Esophagus muscularis mucosa (tissue), 4 donors: ENCODE measurements around the gene SLC19A3. TPM values are rescaled to one million over a fixed set of nuclear protein-coding genes. Genes with fewer than 3 reads are reported as not detected.

Source experiments
- DNase-seq: peaks from one replicate; pipeline ENCODE4 v3.0.0-alpha.2; 2017; ENCODE audit errors: extremely low spot score
- H3K27ac ChIP-seq, 4 donors: fragments of 200-600 bp; sonication (generic); replicated peaks in 1 of 4; 1 replicate in 3 of 4; 2 replicates in 1 of 4; pipeline ENCODE4 v1.5.1; 2016 to 2019; ENCODE audit warnings: mild to moderate bottlenecking in 1 of 4
- H3K27me3 ChIP-seq, 4 donors: fragments of 200-600 bp; sonication (generic); one replicate each; pipeline versions ENCODE4 v1.5.1 to v1.6.0; 2016 to 2019
- H3K36me3 ChIP-seq, 4 donors: fragments of 200-600 bp; sonication (generic); one replicate each; pipeline ENCODE4 v1.5.1; 2016 to 2019
- H3K4me1 ChIP-seq, 4 donors: fragments of 200-600 bp; sonication (generic); one replicate each; pipeline ENCODE4 v1.5.1; 2016 to 2019
- H3K4me3 ChIP-seq, 4 donors: fragments of 200-600 bp; sonication (generic); 1 replicate in 2 of 4; 2 replicates in 2 of 4; pipeline ENCODE4 v1.5.1; 2016 to 2019; ENCODE audit warnings: mild to moderate bottlenecking in 4 of 4, moderate library complexity in 1 of 4
- H3K9me3 ChIP-seq, 4 donors: fragments of 200-600 bp; sonication (generic); 1 replicate in 3 of 4; 2 replicates in 1 of 4; pipeline ENCODE4 v1.5.1; 2016 to 2019
- CTCF ChIP-seq, 3 experiments: fragments of 200-600 bp in 2 of 3; fragments of 450-650 bp in 1 of 3; sonication (generic) in 2 of 3; IDR thresholded peaks; one replicate each; pipeline ENCODE4 v1.5.1; 2017 to 2019; ENCODE audit warnings: antibody characterized with exemption in 3 of 3, mild to moderate bottlenecking in 2 of 3, moderate library complexity in 1 of 3
- EP300 ChIP-seq: sonication (generic); formaldehyde crosslinking; IDR thresholded peaks from one replicate; pipeline ENCODE4 v1.6.1; 2017; ENCODE audit warnings: antibody characterized with exemption
- POLR2A ChIP-seq: fragments of 450-650 bp; IDR thresholded peaks from one replicate; pipeline ENCODE4 v1.6.1; 2017; ENCODE audit warnings: antibody characterized with exemption, moderate library complexity, mild to moderate bottlenecking, low read depth
- POLR2AphosphoS5 ChIP-seq, 2 donors: sonication (generic); formaldehyde crosslinking; IDR thresholded peaks; one replicate each; pipeline ENCODE4 v1.6.1; 2017; ENCODE audit warnings: antibody characterized with exemption in 2 of 2
- WGBS: methylation state at CpG from one replicate; pipeline ENCODE4 v1.1.5; 2018; 5-methylcytosine and 5-hydroxymethylcytosine counted together
- intact Hi-C: fragments of 100-400 bp; cut with DNase I; formaldehyde crosslinking; loops from one replicate; pipeline ENCODE4 v1.15.1; 2023
- total RNA-seq, 4 donors: library from RNA; depleted of rRNA; stranded (reverse); fragments of >200 nt; gene quantifications; one replicate each; pipeline versions ENCODE4 v1.1.0 to v1.2.1, GENCODE V29; 2016

SLC19A3 gene
- total RNA-seq, 4 donors from 2014 or later, result 0.40 to 1.5 (median 0.69) TPM

GRCh38 chr2:227655454-227655853 lies 62.4 kb downstream of the SLC19A3 start:
- WGBS, result 30% methylated on average over 1 of the region's 1 CpG
- Histone ChIP-seq H3K4me1 (no peaks in the 10 kb centered on the region), H3K36me3 (no peaks in the 10 kb centered on the region), H3K4me3 (no peak overlapping the region), H3K27ac (peak overlapping the region in 1 of 4 donors; percentile 13), H3K27me3 (no peaks in the 10 kb centered on the region), H3K9me3 (no peaks in the 10 kb centered on the region)
- no peak for DNase-seq
- intact Hi-C loops, result loop anchor here (5.0 kb wide), 3 partner anchors 62 to 253 kb away; partner anchors contain the start of gene SLC19A3
- TF ChIP-seq POLR2AphosphoS5 (IDR thresholded peaks at IDR 0.05) (peak in 1 of 2 donors; percentile 41), POLR2A (no peak)

- 37% methylated on average over 1 of the region's 1 CpG for WGBS
- no peak for DNase-seq
- intact Hi-C loops, result no loop called here
- no peaks in the 10 kb centered on the region for H3K27me3 ChIP-seq
- no peaks in the 10 kb centered on the region for H3K36me3 ChIP-seq
- no peaks in the 10 kb centered on the region for H3K4me1 ChIP-seq
- no peaks in the 10 kb centered on the region for H3K9me3 ChIP-seq
- no peak for TF ChIP-seq POLR2AphosphoS5 (IDR thresholded peaks at IDR 0.05)
- TF ChIP-seq CTCF (IDR thresholded peaks at IDR 0.05), result no peak
- TF ChIP-seq EP300, result no peak
- TF ChIP-seq POLR2A, result no peak
- H3K4me3 ChIP-seq, result no peak overlapping the region
- H3K27ac ChIP-seq, result no peak overlapping the region
These were observed 63.4 kb downstream of the SLC19A3 start for GRCh38 chr2:227654426-227654825.

- H3K9me3 ChIP-seq, result no peaks in the 10 kb centered on the region
- no peak overlapping the region for H3K4me3 ChIP-seq
- no peaks in the 10 kb centered on the region for H3K27me3 ChIP-seq
- H3K27ac ChIP-seq, result no peak overlapping the region
- H3K4me1 ChIP-seq, result no peaks in the 10 kb centered on the region
- no peak for DNase-seq
- 52% methylated on average over 4 of the region's 4 CpGs for WGBS
- intact Hi-C loops, result no loop called here
- TF ChIP-seq CTCF (IDR thresholded peaks at IDR 0.05) (no peak), POLR2AphosphoS5 (IDR thresholded peaks at IDR 0.05) (no peak), POLR2A (no peak), EP300 (no peak)
- no peaks in the 10 kb centered on the region for H3K36me3 ChIP-seq
These were observed 64.4 kb downstream of the SLC19A3 start for GRCh38 chr2:227653419-227653818.

- no peak for DNase-seq
- intact Hi-C loops, result no loop called here
- WGBS, result 78% methylated on average over 5 of the region's 5 CpGs
These were observed 73.8 kb downstream of the SLC19A3 start for GRCh38 chr2:227643990-227644551.

GRCh38 chr2:227642656-227643055 lies 75.2 kb downstream of the SLC19A3 start:
- WGBS, result 14% methylated on average over 2 of the region's 2 CpGs
- H3K4me3 ChIP-seq, result no peak overlapping the region
- no peak for DNase-seq
- no peaks in the 10 kb centered on the region for H3K4me1 ChIP-seq
- H3K36me3 ChIP-seq, result no peaks in the 10 kb centered on the region
- no peaks in the 10 kb centered on the region for H3K27me3 ChIP-seq
- TF ChIP-seq POLR2AphosphoS5 (IDR thresholded peaks at IDR 0.05) (no peak), EP300 (no peak), POLR2A (no peak), CTCF (IDR thresholded peaks at IDR 0.05) (no peak)
- no peak overlapping the region for H3K27ac ChIP-seq
- intact Hi-C loops, result no loop called here
- H3K9me3 ChIP-seq, result no peaks in the 10 kb centered on the region

More at GRCh38 chr2:227643990-227644551, 73.8 kb downstream of the SLC19A3 start:
- no peak overlapping the region for H3K27ac ChIP-seq
- no peak overlapping the region for H3K4me3 ChIP-seq
- no peaks in the 10 kb centered on the region for H3K36me3 ChIP-seq
- TF ChIP-seq POLR2A (no peak), CTCF (IDR thresholded peaks at IDR 0.05) (no peak), POLR2AphosphoS5 (IDR thresholded peaks at IDR 0.05) (no peak), EP300 (no peak)
- H3K27me3 ChIP-seq, result no peaks in the 10 kb centered on the region
- H3K9me3 ChIP-seq, result no peaks in the 10 kb centered on the region
- H3K4me1 ChIP-seq, result no peaks in the 10 kb centered on the region
